Activated CD4-positive, alpha-beta T cell treated with anti-CD3 and anti-CD28 coated beads, Interleukin-2, amount 10 ng/mL, durations not matched to agents 7 days and 5 days (primary cell): ENCODE data around the gene KRTAP9-2. TPM values are rescaled to one million over a fixed set of nuclear protein-coding genes. Genes with fewer than 3 reads are reported as not detected.

ENCODE experiments used
- total RNA-seq, 2 experiments: library from RNA; stranded (reverse); gene quantifications; one replicate each; pipeline ENCODE4 v1.2.3, GENCODE V29; 2021

The KRTAP9-2 gene
- total RNA-seq, 2 experiments from 2014 or later: not detected

Other genes starting within 250 kb of the KRTAP9-2 start
- gene KRT40, start 242.3 kb upstream of the KRTAP9-2 start, total RNA-seq: not detected
- gene KRTAP3-3, start 232.5 kb upstream of the KRTAP9-2 start, total RNA-seq: not detected
- not detected for gene KRTAP3-2, start 226.7 kb upstream of the KRTAP9-2 start, total RNA-seq
- gene KRTAP3-1, start 217.5 kb upstream of the KRTAP9-2 start, total RNA-seq: not detected
- gene KRTAP1-5, start 199.4 kb upstream of the KRTAP9-2 start, total RNA-seq: not detected
- gene KRTAP1-4, start 196.5 kb upstream of the KRTAP9-2 start, total RNA-seq: not detected
- gene KRTAP1-3, start 191.8 kb upstream of the KRTAP9-2 start, total RNA-seq: not detected
- not detected for gene KRTAP1-1, start 185.2 kb upstream of the KRTAP9-2 start, total RNA-seq
- not detected for gene KRTAP2-1, start 179.3 kb upstream of the KRTAP9-2 start, total RNA-seq
- gene KRTAP2-2, start 171.4 kb upstream of the KRTAP9-2 start, total RNA-seq: not detected
- not detected for gene KRTAP2-3, start 166.5 kb upstream of the KRTAP9-2 start, total RNA-seq
- gene KRTAP2-4, start 160.8 kb upstream of the KRTAP9-2 start, total RNA-seq: not detected
- gene KRTAP4-7, start 142.5 kb upstream of the KRTAP9-2 start, total RNA-seq: not detected
- gene KRTAP4-8, start 128.5 kb upstream of the KRTAP9-2 start, total RNA-seq: not detected
- not detected for gene KRTAP4-16, start 124.4 kb upstream of the KRTAP9-2 start, total RNA-seq
- not detected for gene KRTAP4-9, start 121.3 kb upstream of the KRTAP9-2 start, total RNA-seq
- not detected for gene KRTAP4-11, start 108.3 kb upstream of the KRTAP9-2 start, total RNA-seq
- gene KRTAP4-12, start 102.5 kb upstream of the KRTAP9-2 start, total RNA-seq: not detected
- not detected for gene KRTAP4-6, start 86.1 kb upstream of the KRTAP9-2 start, total RNA-seq
- not detected for gene KRTAP4-5, start 76.8 kb upstream of the KRTAP9-2 start, total RNA-seq
- not detected for gene KRTAP4-4, start 65.9 kb upstream of the KRTAP9-2 start, total RNA-seq
- gene KRTAP4-3, start 58.4 kb upstream of the KRTAP9-2 start, total RNA-seq: not detected
- not detected for gene KRTAP4-2, start 48.4 kb upstream of the KRTAP9-2 start, total RNA-seq
- not detected for gene KRTAP4-1, start 41.7 kb upstream of the KRTAP9-2 start, total RNA-seq
- gene KRTAP9-1, start 36.8 kb upstream of the KRTAP9-2 start, total RNA-seq: not detected
- gene KRTAP9-3, start 5.8 kb downstream of the KRTAP9-2 start, total RNA-seq: not detected
- not detected for gene KRTAP9-8, start 11.4 kb downstream of the KRTAP9-2 start, total RNA-seq
- gene KRTAP9-4, start 23.0 kb downstream of the KRTAP9-2 start, total RNA-seq: not detected
- not detected for gene KRTAP9-9, start 28.7 kb downstream of the KRTAP9-2 start, total RNA-seq
- gene KRTAP9-6, start 38.7 kb downstream of the KRTAP9-2 start, total RNA-seq: not detected
- gene KRTAP9-7, start 49.0 kb downstream of the KRTAP9-2 start, total RNA-seq: not detected
- gene KRTAP29-1, start 76.2 kb downstream of the KRTAP9-2 start, total RNA-seq: not detected
- under 1 TPM in 1 of 2 experiments, not detected in 1; 0.12 TPM for gene KRTAP16-1, start 82.7 kb downstream of the KRTAP9-2 start, total RNA-seq
- gene KRTAP17-1, start 89.1 kb downstream of the KRTAP9-2 start, total RNA-seq: not detected
- not detected for gene KRT33A, start 124.2 kb downstream of the KRTAP9-2 start, total RNA-seq
- gene KRT33B, start 143.2 kb downstream of the KRTAP9-2 start, total RNA-seq: not detected
- not detected for gene KRT34, start 155.7 kb downstream of the KRTAP9-2 start, total RNA-seq
- gene KRT31, start 171.0 kb downstream of the KRTAP9-2 start, total RNA-seq: not detected
- not detected for gene KRT37, start 197.9 kb downstream of the KRTAP9-2 start, total RNA-seq
- not detected for gene KRT38, start 214.3 kb downstream of the KRTAP9-2 start, total RNA-seq
- gene KRT32, start 240.7 kb downstream of the KRTAP9-2 start, total RNA-seq: not detected